Cardiac muscle cell (in vitro differentiated cells and primary cell): ENCODE results near the gene ACE. TPM values are rescaled to one million over a fixed set of nuclear protein-coding genes. Genes with fewer than 3 reads are reported as not detected.

Source experiments
- DNase-seq, 2 donors: peaks; one replicate each; pipeline versions ENCODE4 v3.0.0 to v3.0.0-alpha.2; 2010 to 2017; ENCODE audit warnings: low read depth in 1 of 2, low spot score in 1 of 2
- H3K27ac ChIP-seq: fragments of 200-600 bp; sonication (generic); 2 replicates; pipeline ENCODE4 v1.5.1; 2016
- H3K27me3 ChIP-seq: fragments of 200-600 bp; sonication (generic); 2 replicates; pipeline ENCODE4 v1.6.0; 2016; ENCODE audit warnings: control low read depth
- H3K36me3 ChIP-seq: fragments of 200-600 bp; sonication (generic); 2 replicates; pipeline ENCODE4 v1.5.1; 2016; ENCODE audit warnings: control low read depth
- H3K4me1 ChIP-seq: fragments of 200-600 bp; sonication (generic); 2 replicates; pipeline ENCODE4 v1.8.1; 2017; ENCODE audit warnings: low read depth, mild to moderate bottlenecking, mixed run types
- H3K4me3 ChIP-seq: fragments of 200-600 bp; sonication (generic); 2 replicates; pipeline ENCODE4 v1.5.1; 2016; ENCODE audit warnings: mild to moderate bottlenecking
- H3K9me3 ChIP-seq: fragments of 200-600 bp; sonication (generic); 2 replicates; pipeline ENCODE4 v1.5.1; 2017; ENCODE audit warnings: low read depth, mild to moderate bottlenecking, control low read depth
- polyA plus RNA-seq: library from polyadenylated mRNA; unstranded; fragments of >200 nt; fragmentation: Nextera tagmentation; extraction: Ambion mirVana; gene quantifications from 2 replicates; pipeline ENCODE4 v1.2.1, GENCODE V29; 2016
- total RNA-seq: library from RNA; depleted of rRNA; stranded (reverse); fragments of >200 nt; gene quantifications from 2 replicates; pipeline ENCODE4 v1.2.3, GENCODE V29; 2016
- TF ChIP-seq, protein P1 (sequence below): IDR thresholded peaks from 2 replicates; pipeline ENCODE4 v1.5.1; 2012; ENCODE audit warnings: low read depth, mild to moderate bottlenecking, low read length

ACE gene
- total RNA-seq (2.1 and 3.2 TPM in 2 replicates), polyA plus RNA-seq (1.8 and 2.5 TPM in 2 replicates)

DNA sequence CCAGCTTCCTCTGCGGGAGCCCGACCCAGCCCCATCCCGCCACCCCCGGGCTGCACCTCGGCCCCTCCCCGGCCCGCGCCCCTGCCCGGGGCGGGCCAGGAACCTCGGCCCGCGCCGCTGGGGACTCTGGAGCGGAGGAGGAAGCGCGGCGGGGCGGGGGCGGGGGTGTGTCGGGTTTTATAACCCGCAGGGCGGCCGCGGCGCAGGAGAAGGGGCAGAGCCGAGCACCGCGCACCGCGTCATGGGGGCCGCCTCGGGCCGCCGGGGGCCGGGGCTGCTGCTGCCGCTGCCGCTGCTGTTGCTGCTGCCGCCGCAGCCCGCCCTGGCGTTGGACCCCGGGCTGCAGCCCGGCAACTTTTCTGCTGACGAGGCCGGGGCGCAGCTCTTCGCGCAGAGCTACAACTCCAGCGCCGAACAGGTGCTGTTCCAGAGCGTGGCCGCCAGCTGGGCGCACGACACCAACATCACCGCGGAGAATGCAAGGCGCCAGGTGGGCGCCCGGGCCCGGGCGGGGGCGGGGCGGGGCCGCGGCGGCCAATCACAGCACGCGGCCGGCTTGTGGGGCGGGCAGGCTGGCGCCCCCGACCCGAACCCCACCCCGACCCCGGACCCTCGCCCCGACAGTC is at the start of gene ACE:
Gene ACE, plus strand, starts transcription at position 208 of the 626 bp plus-strand sequence. Its CDS starts 34 bp downstream, at position 242.
- no peaks in the 10 kb centered on the region for H3K36me3 ChIP-seq
- no peaks in the 10 kb centered on the region for H3K9me3 ChIP-seq
- DNase-seq, result peak; percentile 25 to 64
- no peaks in the 10 kb centered on the region for H3K4me1 ChIP-seq
- TF ChIP-seq, protein P1, sequence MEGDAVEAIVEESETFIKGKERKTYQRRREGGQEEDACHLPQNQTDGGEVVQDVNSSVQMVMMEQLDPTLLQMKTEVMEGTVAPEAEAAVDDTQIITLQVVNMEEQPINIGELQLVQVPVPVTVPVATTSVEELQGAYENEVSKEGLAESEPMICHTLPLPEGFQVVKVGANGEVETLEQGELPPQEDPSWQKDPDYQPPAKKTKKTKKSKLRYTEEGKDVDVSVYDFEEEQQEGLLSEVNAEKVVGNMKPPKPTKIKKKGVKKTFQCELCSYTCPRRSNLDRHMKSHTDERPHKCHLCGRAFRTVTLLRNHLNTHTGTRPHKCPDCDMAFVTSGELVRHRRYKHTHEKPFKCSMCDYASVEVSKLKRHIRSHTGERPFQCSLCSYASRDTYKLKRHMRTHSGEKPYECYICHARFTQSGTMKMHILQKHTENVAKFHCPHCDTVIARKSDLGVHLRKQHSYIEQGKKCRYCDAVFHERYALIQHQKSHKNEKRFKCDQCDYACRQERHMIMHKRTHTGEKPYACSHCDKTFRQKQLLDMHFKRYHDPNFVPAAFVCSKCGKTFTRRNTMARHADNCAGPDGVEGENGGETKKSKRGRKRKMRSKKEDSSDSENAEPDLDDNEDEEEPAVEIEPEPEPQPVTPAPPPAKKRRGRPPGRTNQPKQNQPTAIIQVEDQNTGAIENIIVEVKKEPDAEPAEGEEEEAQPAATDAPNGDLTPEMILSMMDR, result no peak
- H3K4me3 ChIP-seq, result peak within 1 kb of the TSS; percentile 54
- H3K27me3 ChIP-seq, result peaks cover 11% of the 10 kb centered on the region
- H3K27ac ChIP-seq, result no peak within 1 kb of the TSS

DNA sequence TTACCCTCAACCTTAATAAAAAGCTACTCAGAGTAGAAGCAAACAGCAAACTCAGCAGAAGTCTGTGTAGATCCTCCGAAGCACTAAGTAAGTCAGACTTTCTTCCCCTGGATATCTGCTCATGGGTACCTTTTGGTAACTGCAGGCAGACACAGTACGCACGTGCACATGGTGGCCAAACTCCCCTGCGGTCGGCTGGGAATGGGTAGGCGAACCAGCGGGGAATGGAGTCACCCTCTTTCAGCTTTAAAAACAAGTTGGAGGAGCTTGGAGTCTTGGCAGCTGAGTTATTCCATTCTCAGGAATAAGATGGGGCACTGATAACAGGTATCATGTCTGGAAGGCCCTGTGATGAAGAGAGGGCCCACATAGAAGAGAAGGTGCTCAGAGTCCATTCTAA is 47.1 kb upstream of the ACE start:
- peaks cover 5% of the 10 kb centered on the region for H3K4me1 ChIP-seq

DNA sequence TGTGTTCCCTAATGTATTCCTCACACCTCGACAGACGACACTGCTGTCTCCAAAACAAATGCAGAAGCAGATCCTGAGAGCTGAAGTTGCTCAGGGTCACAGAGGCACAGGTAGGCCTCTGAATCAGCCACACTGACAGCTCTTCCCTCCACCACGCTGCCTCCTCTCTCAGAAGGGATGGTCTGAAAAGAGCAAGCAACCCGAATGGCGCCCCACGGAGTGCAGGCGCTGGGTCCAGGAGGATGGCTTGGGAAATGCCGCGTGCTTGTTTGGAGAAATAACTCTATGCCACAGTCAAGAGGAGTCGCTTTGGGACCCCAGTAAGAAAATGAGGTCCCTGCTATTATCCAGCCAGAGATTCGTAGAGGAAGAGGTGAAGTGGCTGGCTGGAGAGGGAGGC is 46.6 kb upstream of the ACE start:
- Histone ChIP-seq H3K4me3 (no peak overlapping the region), H3K27ac (peak overlapping the region; percentile 12), H3K27me3 (no peaks in the 10 kb centered on the region), H3K9me3 (no peaks in the 10 kb centered on the region), H3K36me3 (peaks cover 5% of the 10 kb centered on the region), H3K4me1 (peaks cover 5% of the 10 kb centered on the region)
- DNase-seq, result no peak
- TF ChIP-seq, protein P1, result no peak

More for the DNA sequence above, 47.1 kb upstream of the ACE start:
- Histone ChIP-seq H3K36me3 (peaks cover 5% of the 10 kb centered on the region), H3K4me3 (no peak overlapping the region), H3K27ac (peak overlapping the region; percentile 12), H3K9me3 (no peaks in the 10 kb centered on the region), H3K27me3 (no peaks in the 10 kb centered on the region)
- TF ChIP-seq, protein P1, result no peak
- no peak for DNase-seq

DNA sequence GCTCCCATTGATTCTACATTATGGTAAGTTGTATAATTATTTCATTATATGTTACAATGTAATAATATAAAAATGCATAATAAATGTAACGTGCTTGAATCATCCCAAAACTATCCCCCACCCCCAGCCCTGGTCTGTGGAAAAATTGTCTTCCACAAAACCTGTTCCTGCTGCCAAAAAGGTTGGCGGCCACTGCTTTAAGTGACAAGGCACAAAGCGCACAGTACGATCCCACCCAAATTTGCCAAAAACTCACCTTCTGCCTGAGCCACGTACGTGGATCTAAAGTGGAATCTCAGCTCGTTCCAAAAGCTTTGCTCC is 45.3 kb upstream of the ACE start:
- Histone ChIP-seq H3K4me3 (no peak overlapping the region), H3K27ac (no peak overlapping the region), H3K27me3 (no peaks in the 10 kb centered on the region), H3K9me3 (no peaks in the 10 kb centered on the region), H3K36me3 (peaks cover 5% of the 10 kb centered on the region), H3K4me1 (peaks cover 5% of the 10 kb centered on the region)
- TF ChIP-seq, protein P1, result no peak
- no peak for DNase-seq

DNA sequence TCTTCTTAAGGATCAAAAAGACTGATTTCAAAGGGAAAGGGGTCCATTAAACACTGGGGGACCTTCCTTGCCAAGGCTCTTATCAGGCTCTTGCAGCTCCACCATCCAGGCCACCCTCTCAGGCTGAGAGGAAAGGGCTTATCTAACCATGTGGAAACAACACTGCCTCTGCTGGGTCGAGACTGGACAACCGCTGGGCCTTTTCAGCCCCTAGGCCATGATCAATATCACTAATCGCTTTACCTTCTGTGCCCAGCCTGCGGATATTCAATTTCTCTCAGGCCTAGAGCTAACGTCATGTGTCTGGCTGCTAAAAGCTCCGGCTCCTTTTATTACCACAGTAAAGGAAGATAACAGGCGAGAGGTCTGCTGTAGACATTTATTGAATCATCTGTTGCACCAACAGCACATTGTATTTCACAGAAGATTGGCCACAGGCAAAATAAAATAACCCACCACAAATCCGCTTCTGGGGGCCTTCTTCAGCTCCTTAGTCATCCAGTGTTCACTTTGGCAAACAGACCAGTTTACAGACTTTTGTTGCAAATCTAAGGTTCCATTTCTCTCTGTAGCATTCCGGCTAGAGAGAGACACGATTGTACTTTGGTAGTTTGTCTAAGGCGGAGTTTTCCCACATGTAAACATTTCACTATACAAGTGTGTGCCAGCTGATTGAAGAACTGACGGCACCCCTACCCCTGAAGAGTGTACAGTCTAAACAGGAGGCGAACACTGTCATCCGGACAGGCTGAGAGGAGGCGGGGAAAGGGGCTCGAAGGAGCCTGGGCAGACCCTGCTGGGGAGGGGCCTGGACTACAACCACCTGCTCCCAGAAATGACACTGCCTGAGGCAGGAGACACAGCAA is 44.7 kb upstream of the ACE start:
- Histone ChIP-seq H3K4me3 (no peak overlapping the region), H3K4me1 (peaks cover 5% of the 10 kb centered on the region), H3K27me3 (no peaks in the 10 kb centered on the region), H3K36me3 (peaks cover under 1% of the 10 kb centered on the region), H3K27ac (peak overlapping the region; percentile 59), H3K9me3 (no peaks in the 10 kb centered on the region)
- DNase-seq, result peak; percentile 47 to 78
- TF ChIP-seq, protein P1, result no peak
